ENCODE results near the gene CPVL.

GRCh38 chr7:29075606-29076005, 70.7 kb downstream of the CPVL start:
- TF ChIP-seq, protein P1, sequence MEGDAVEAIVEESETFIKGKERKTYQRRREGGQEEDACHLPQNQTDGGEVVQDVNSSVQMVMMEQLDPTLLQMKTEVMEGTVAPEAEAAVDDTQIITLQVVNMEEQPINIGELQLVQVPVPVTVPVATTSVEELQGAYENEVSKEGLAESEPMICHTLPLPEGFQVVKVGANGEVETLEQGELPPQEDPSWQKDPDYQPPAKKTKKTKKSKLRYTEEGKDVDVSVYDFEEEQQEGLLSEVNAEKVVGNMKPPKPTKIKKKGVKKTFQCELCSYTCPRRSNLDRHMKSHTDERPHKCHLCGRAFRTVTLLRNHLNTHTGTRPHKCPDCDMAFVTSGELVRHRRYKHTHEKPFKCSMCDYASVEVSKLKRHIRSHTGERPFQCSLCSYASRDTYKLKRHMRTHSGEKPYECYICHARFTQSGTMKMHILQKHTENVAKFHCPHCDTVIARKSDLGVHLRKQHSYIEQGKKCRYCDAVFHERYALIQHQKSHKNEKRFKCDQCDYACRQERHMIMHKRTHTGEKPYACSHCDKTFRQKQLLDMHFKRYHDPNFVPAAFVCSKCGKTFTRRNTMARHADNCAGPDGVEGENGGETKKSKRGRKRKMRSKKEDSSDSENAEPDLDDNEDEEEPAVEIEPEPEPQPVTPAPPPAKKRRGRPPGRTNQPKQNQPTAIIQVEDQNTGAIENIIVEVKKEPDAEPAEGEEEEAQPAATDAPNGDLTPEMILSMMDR (IDR thresholded peaks at IDR 0.05; ENCODE audit: insufficient read depth, low read depth, low read length), result no peak
- no peak for TF ChIP-seq EZH2 (IDR thresholded peaks at IDR 0.05; ENCODE audit: insufficient read depth, low read length)
